Measurements from ENCODE around the gene TBC1D22A. TPM values are rescaled to one million over a fixed set of nuclear protein-coding genes. Genes with fewer than 3 reads are reported as not detected.

Gene TBC1D22A
- total and polyA plus RNA-seq, 4 donors: 4.1 to 12.4 (median 8.4) TPM

- H3K27ac ChIP-seq (ENCODE audit: low read depth in 1 of 2, low read length in 2 of 2): no peak overlapping the region
Measured at GRCh38 chr22:46858181-46858771, 95.8 kb downstream of the TBC1D22A start.

GRCh38 chr22:46860562-46860961, 98.1 kb downstream of the TBC1D22A start:
- WGBS: 96% methylated on average over 16 of the region's 16 CpGs
- TF ChIP-seq SP1 (IDR thresholded peaks at IDR 0.05): no peak
- TF ChIP-seq MAX (IDR thresholded peaks at IDR 0.05): no peak
- TF ChIP-seq JUND (IDR thresholded peaks at IDR 0.05): no peak
- TF ChIP-seq ATF3 (IDR thresholded peaks at IDR 0.05): no peak
- no peaks in the 10 kb centered on the region for H3K27me3 ChIP-seq (ENCODE audit: control insufficient read depth in 4 of 4, insufficient read depth in 4 of 4, low read length in 3 of 4)
- DNase-seq (ENCODE audit: low spot score): no peak
- H3K36me3 ChIP-seq (ENCODE audit: control insufficient read depth in 4 of 4, insufficient read depth in 3 of 4, low read depth in 1 of 4, low read length in 3 of 4): peaks cover 0 to 1% (median 0%) of the 10 kb centered on the region in 4 donors
- H3K4me1 ChIP-seq (ENCODE audit: control insufficient read depth in 4 of 4, insufficient read depth in 4 of 4, low read length in 3 of 4): peaks cover 9 to 26% (median 20%) of the 10 kb centered on the region in 4 donors
- H3K9ac ChIP-seq (ENCODE audit: low read depth in 1 of 2, low read length in 2 of 2): no peak overlapping the region
- no peaks in the 10 kb centered on the region for H3K9me3 ChIP-seq (ENCODE audit: control insufficient read depth in 4 of 4, low read length in 3 of 4)
- H3K27ac ChIP-seq (ENCODE audit: low read depth in 1 of 2, low read length in 2 of 2): no peak overlapping the region
- H3K4me3 ChIP-seq (ENCODE audit: low read depth in 1 of 3, low read length in 3 of 3): no peak overlapping the region

More at GRCh38 chr22:46858181-46858771, 95.8 kb downstream of the TBC1D22A start:
- no peak overlapping the region for H3K9ac ChIP-seq (ENCODE audit: low read depth in 1 of 2, low read length in 2 of 2)
- no peak for DNase-seq (ENCODE audit: low spot score)
- no peaks in the 10 kb centered on the region for H3K27me3 ChIP-seq (ENCODE audit: control insufficient read depth in 4 of 4, insufficient read depth in 4 of 4, low read length in 3 of 4)
- peaks cover 0 to 5% (median 2%) of the 10 kb centered on the region in 4 donors for H3K4me1 ChIP-seq (ENCODE audit: control insufficient read depth in 4 of 4, insufficient read depth in 4 of 4, low read length in 3 of 4)
- H3K36me3 ChIP-seq (ENCODE audit: control insufficient read depth in 4 of 4, insufficient read depth in 3 of 4, low read depth in 1 of 4, low read length in 3 of 4): peaks cover 0 to 1% (median 0%) of the 10 kb centered on the region in 4 donors
- H3K9me3 ChIP-seq (ENCODE audit: control insufficient read depth in 4 of 4, low read length in 3 of 4): no peaks in the 10 kb centered on the region
- no peak overlapping the region for H3K4me3 ChIP-seq (ENCODE audit: low read depth in 1 of 3, low read length in 3 of 3)
- TF ChIP-seq RAD21 (IDR thresholded peaks at IDR 0.05) (no peak), JUND (IDR thresholded peaks at IDR 0.05) (no peak), FOXA1 (IDR thresholded peaks at IDR 0.05) (no peak), FOXA2 (IDR thresholded peaks at IDR 0.05) (no peak), GABPA (IDR thresholded peaks at IDR 0.05 in 1 of 2, conservative IDR thresholded peaks at IDR 0.05 in 1 of 2) (no peak), MAX (IDR thresholded peaks at IDR 0.05) (no peak), HNF4G (IDR thresholded peaks at IDR 0.05) (no peak), HNF4A (conservative IDR thresholded peaks at IDR 0.05) (no peak), REST (IDR thresholded peaks at IDR 0.05) (no peak), NR2F2 (IDR thresholded peaks at IDR 0.05) (no peak), YY1 (IDR thresholded peaks at IDR 0.05) (no peak), TAF1 (conservative IDR thresholded peaks at IDR 0.05) (no peak), ATF3 (IDR thresholded peaks at IDR 0.05) (no peak)
- WGBS: 98% methylated on average over 23 of the region's 23 CpGs
